GM10266 (cell line): ENCODE data around the gene CCDC141.

Source experiments
- DNase-seq: peaks from one replicate; pipeline ENCODE4 v3.0.0; 2012; ENCODE audit errors: extremely low spot score
- CTCF ChIP-seq: IDR thresholded peaks from 2 replicates; pipeline ENCODE4 v1.5.1; 2012; ENCODE audit warnings: mild to moderate bottlenecking, low read depth; ENCODE audit not compliant: control insufficient read depth, insufficient read depth; ENCODE audit errors: missing control alignments

The CCDC141 gene

GRCh38 chr2:178859730-178860129 is 190.2 kb downstream of the CCDC141 start:
- no peak for TF ChIP-seq CTCF
- no peak for DNase-seq

- TF ChIP-seq CTCF, result no peak
- no peak for DNase-seq
Measured at GRCh38 chr2:178858896-178859625, 190.9 kb downstream of the CCDC141 start.

GRCh38 chr2:178855151-178855550 is 194.8 kb downstream of the CCDC141 start:
- TF ChIP-seq CTCF, result no peak
- DNase-seq, result no peak

GRCh38 chr2:178848335-178848734 is 201.6 kb downstream of the CCDC141 start:
- no peak for DNase-seq
- TF ChIP-seq CTCF, result no peak

GRCh38 chr2:178846458-178846802 is 203.5 kb downstream of the CCDC141 start:
- no peak for DNase-seq
- no peak for TF ChIP-seq CTCF

- DNase-seq, result no peak
Measured at GRCh38 chr2:178845566-178846457, 204.1 kb downstream of the CCDC141 start.

More at GRCh38 chr2:178845566-178846457, 204.1 kb downstream of the CCDC141 start:
- no peak for TF ChIP-seq CTCF
